ENCODE results near the gene RPS10. TPM values are rescaled to one million over a fixed set of nuclear protein-coding genes. Genes with fewer than 3 reads are reported as not detected.

Gene RPS10
- total RNA-seq, 2 donors from 2014 or later, result 1,206 to 1,361 TPM

- H3K36me3 ChIP-seq (replicated peaks in 1 of 2; ENCODE audit: insufficient read depth in 1 of 2, low read depth in 2 of 2), result no peaks in the 10 kb centered on the region
- no peaks in the 10 kb centered on the region for H3K27me3 ChIP-seq
- WGBS, 2 donors, result 35 to 39% methylated on average over 16 of the region's 16 CpGs
- H3K9me3 ChIP-seq, result no peaks in the 10 kb centered on the region
- ATAC-seq, result no peak
- peaks cover 16% of the 10 kb centered on the region for H3K4me1 ChIP-seq
- TF ChIP-seq, protein P1, sequence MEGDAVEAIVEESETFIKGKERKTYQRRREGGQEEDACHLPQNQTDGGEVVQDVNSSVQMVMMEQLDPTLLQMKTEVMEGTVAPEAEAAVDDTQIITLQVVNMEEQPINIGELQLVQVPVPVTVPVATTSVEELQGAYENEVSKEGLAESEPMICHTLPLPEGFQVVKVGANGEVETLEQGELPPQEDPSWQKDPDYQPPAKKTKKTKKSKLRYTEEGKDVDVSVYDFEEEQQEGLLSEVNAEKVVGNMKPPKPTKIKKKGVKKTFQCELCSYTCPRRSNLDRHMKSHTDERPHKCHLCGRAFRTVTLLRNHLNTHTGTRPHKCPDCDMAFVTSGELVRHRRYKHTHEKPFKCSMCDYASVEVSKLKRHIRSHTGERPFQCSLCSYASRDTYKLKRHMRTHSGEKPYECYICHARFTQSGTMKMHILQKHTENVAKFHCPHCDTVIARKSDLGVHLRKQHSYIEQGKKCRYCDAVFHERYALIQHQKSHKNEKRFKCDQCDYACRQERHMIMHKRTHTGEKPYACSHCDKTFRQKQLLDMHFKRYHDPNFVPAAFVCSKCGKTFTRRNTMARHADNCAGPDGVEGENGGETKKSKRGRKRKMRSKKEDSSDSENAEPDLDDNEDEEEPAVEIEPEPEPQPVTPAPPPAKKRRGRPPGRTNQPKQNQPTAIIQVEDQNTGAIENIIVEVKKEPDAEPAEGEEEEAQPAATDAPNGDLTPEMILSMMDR (IDR thresholded peaks at IDR 0.05), result no peak
- no peak for TF ChIP-seq POLR2A (IDR thresholded peaks at IDR 0.05)
- intact Hi-C loops (cut with DNase I), result no loop called here
- DNase-seq, result no peak
- H3K27ac ChIP-seq, result peak overlapping the region; percentile 41 to 96 (median 92)
- peak overlapping the region in 1 of 2 donors; percentile 98 for H3K4me3 ChIP-seq
Observed at GRCh38 chr6:34393191-34393965, 32.5 kb downstream of the RPS10 start.

DNA sequence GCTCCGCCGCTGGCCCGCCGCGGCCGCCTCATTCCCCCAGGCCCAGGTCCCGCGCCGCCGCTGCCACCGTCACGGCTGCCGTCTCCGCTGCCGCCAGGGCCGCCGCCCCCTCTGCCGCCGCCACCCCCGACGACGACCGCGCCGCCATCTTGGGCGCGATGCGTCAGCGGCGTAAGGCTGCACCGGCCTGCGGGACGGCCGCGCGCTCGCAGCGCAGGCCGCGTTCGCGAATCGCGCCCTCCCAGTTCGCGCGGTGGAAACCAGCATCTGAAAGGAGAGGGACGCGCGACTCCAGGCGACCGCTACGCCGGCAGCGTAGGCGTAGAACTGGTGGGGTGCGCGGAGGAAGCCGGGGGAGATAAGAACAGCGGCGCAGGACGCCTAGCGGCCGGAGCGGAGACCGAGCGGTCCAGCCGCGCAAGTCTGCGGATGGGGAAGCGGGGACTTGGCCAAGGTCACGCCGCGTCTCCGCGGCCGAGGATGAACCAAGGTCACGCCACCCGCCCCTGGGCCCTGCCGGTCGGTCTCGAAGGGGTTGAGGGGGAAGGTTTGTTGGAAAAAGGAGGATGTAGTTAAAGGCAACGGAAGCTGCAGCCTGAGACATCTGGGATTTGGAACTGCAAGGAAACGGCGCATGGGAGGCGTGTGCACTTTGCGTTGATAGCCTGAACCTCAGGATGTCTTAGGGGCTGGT, 33.2 kb downstream of the RPS10 start, which contains the start of gene NUDT3:
NUDT3 (minus strand) TSS at position 173 of the 694 bp plus-strand sequence. CDS start 307 bp downstream, outside the sequence.
- peaks cover 16% of the 10 kb centered on the region for H3K4me1 ChIP-seq
- no peaks in the 10 kb centered on the region for H3K27me3 ChIP-seq
- intact Hi-C loops (cut with DNase I), result no loop called here
- H3K4me3 ChIP-seq, result peak within 1 kb of the TSS; percentile 55 to 98
- peak within 1 kb of the TSS; percentile 41 to 96 (median 92) for H3K27ac ChIP-seq
- WGBS, 2 donors, result 0 to 1% methylated on average over 20 to 58 of the region's 87 CpGs
- peak; percentile 94 for ATAC-seq
- peak; percentile 93 to 95 (median 94) for DNase-seq
- no peaks in the 10 kb centered on the region for H3K9me3 ChIP-seq
- no peaks in the 10 kb centered on the region for H3K36me3 ChIP-seq (replicated peaks in 1 of 2; ENCODE audit: insufficient read depth in 1 of 2, low read depth in 2 of 2)
- peak; percentile 13 to 65 (median 15) for TF ChIP-seq POLR2A (IDR thresholded peaks at IDR 0.05)
- TF ChIP-seq, protein P1 (IDR thresholded peaks at IDR 0.05), result peak; percentile 68 to 95 (median 90)

DNA sequence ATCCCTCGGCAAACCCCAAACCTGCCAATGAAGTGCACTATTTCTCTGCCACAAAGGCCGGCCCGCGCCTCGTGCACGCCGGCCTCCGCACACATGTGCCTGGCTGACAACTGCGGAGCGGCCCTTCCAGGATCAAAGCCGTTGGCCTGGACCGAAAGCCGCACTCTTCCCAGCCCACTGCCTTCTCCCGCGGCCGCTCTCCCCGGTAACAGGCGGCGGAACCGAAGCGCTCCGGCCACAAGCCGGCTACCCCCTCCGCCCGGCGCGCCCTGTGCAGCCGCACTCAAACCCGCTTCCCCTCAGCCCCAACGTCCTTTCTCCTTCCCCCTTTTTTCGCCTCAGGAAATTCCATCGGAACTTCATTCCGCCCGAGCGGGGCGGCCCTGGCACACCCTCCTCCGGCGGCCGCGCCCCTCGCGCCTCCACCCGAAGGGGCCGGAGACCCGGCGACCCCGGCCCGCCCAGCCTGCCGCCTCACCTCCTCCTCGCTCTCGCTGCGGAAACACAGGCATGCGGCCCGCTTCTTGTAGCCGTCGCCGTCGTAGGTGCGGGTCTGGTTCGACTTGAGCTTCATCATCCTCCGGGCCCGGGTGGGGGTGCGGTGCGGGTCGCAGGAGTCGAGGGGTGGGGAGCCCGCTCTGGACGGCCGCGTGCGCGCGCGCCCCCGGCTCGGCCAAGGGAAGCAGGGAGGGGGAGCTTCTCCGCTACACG, 33.9 kb downstream of the RPS10 start:
- H3K4me1 ChIP-seq, result peaks cover 18% of the 10 kb centered on the region
- intact Hi-C loops (cut with DNase I), result no loop called here
- peak; percentile 45 for ATAC-seq

GRCh38 chr6:34391473-34391785, 34.4 kb downstream of the RPS10 start:
- Histone ChIP-seq H3K27me3 (no peaks in the 10 kb centered on the region), H3K36me3 (replicated peaks in 1 of 2; ENCODE audit: insufficient read depth in 1 of 2, low read depth in 2 of 2) (no peaks in the 10 kb centered on the region), H3K9me3 (no peaks in the 10 kb centered on the region), H3K4me1 (peaks cover 23% of the 10 kb centered on the region), H3K4me3 (peak overlapping the region; percentile 55 to 98), H3K27ac (peak overlapping the region; percentile 41 to 96 (median 92))
- whole genome bisulfite sequencing, 2 donors, result 1 to 3% methylated on average over 5 of the region's 5 CpGs
- TF ChIP-seq, protein P1 (IDR thresholded peaks at IDR 0.05), result no peak
- TF ChIP-seq POLR2A (IDR thresholded peaks at IDR 0.05), result no peak
- DNase-seq (no peak), ATAC-seq (no peak)
- intact Hi-C loops (cut with DNase I), result no loop called here

More for the DNA sequence above, 33.9 kb downstream of the RPS10 start:
- 0% methylated on average over 38 to 66 of the region's 78 CpGs for WGBS, 2 donors
- DNase-seq, result peak; percentile 51 to 67 (median 52)
- H3K27ac ChIP-seq, result peak overlapping the region; percentile 41 to 96 (median 92)
- H3K27me3 ChIP-seq, result no peaks in the 10 kb centered on the region
- peak in 2 of 3 donors; percentile 24 to 43 for TF ChIP-seq POLR2A (IDR thresholded peaks at IDR 0.05)
- TF ChIP-seq, protein P1 (IDR thresholded peaks at IDR 0.05), result peak in 2 of 7 experiments; percentile 4 to 5
- no peaks in the 10 kb centered on the region for H3K36me3 ChIP-seq (replicated peaks in 1 of 2; ENCODE audit: insufficient read depth in 1 of 2, low read depth in 2 of 2)
- H3K9me3 ChIP-seq, result no peaks in the 10 kb centered on the region
- H3K4me3 ChIP-seq, result peak overlapping the region; percentile 55 to 98

All from body of pancreas (tissue), 4 donors.